ENCODE data around the gene UIMC1.
"Not testable (repeated sequence)": the region's sequence is repeated elsewhere in the genome, so short reads cannot be mapped to it uniquely, and the experiment has no call there.

UIMC1 gene

DNA sequence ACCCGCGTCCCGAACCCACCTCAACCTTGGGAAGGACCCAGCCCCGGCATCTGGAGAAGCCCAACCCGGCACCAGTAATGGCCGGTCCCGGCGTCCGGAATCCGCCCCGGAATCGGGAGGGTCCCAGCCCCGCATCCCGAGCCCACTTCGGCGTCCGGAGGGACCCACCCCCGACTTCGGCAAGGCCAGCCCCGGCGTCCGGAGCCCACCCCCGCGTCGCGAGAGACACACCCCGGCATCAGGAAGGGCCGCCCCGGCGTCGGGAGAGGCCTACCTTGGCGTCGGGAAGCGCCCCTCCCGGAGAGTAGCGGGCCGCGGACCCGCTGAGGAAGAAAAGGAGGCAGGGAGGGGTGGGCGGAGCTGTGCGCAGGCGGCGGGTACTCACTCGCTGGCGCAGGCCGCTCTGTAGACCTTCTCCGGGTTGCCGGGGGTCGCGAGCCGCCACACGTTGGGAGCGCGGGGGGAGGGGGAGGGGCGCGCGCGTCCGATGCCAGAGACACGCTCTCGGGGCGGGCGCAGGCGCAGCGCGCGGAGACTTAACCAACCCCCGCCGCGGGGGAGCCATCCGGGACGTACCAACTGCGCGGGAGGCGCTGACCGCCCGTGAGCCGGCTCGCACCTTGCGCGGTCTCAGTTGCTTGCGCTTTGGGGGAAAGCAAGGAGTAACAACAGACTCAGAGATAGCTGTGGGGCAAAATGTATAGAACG is at the start of gene UIMC1:
TSS of gene UIMC1 (minus strand) at position 515 of the 708 bp plus-strand sequence. CDS start 24,164 bp downstream, outside the sequence.
- TF ChIP-seq, protein P1, sequence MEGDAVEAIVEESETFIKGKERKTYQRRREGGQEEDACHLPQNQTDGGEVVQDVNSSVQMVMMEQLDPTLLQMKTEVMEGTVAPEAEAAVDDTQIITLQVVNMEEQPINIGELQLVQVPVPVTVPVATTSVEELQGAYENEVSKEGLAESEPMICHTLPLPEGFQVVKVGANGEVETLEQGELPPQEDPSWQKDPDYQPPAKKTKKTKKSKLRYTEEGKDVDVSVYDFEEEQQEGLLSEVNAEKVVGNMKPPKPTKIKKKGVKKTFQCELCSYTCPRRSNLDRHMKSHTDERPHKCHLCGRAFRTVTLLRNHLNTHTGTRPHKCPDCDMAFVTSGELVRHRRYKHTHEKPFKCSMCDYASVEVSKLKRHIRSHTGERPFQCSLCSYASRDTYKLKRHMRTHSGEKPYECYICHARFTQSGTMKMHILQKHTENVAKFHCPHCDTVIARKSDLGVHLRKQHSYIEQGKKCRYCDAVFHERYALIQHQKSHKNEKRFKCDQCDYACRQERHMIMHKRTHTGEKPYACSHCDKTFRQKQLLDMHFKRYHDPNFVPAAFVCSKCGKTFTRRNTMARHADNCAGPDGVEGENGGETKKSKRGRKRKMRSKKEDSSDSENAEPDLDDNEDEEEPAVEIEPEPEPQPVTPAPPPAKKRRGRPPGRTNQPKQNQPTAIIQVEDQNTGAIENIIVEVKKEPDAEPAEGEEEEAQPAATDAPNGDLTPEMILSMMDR (conservative IDR thresholded peaks at IDR 0.05): no peak
- TF ChIP-seq ZFX (IDR thresholded peaks at IDR 0.05): peak; percentile 99
- H3K27ac ChIP-seq: peak within 1 kb of the TSS; percentile 94

DNA sequence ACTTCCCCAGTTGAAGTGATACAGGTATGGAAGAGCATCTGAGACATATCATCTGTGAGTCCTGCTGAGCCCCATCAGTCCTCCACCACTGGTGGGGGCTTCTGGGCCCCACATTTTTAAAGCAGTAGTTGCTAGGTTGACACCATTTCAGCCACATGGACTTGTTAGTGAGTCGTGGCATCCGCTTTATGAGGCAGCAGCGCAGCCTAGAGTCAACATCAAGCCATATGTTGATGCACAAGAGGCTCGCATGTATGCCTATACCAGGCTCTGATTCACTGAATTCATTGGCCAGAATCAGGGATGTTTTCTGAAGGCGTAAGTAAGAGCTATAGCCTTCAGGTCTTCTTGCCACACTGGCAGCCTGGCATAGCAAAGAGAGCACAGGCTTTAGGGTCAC is 42.7 kb upstream of the UIMC1 start:
- no peak overlapping the region for H3K27ac ChIP-seq
- no peak for TF ChIP-seq ZFX (IDR thresholded peaks at IDR 0.05)
- TF ChIP-seq, protein P1 (conservative IDR thresholded peaks at IDR 0.05): no peak

DNA sequence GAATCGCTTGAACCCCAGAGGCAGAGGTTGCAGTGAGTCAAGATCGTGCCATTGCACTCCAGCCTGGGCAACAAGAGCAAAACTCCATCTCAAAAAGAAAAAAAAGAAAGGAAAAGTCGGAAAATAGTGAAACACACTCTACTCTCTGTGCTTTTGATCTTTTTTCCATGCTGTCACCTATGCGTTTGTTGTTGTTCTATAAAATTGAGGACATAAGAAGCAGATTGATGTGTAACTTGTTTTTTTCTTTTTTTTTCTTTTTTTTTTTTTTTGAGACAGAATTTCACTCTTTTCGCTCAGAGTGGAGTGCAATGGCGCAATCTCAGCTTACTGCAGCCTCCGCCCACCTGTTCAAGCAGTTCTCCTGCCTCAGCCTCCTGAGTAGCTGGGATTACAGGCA is 42.0 kb upstream of the UIMC1 start:
- not testable (repeated sequence) for H3K27ac ChIP-seq

DNA sequence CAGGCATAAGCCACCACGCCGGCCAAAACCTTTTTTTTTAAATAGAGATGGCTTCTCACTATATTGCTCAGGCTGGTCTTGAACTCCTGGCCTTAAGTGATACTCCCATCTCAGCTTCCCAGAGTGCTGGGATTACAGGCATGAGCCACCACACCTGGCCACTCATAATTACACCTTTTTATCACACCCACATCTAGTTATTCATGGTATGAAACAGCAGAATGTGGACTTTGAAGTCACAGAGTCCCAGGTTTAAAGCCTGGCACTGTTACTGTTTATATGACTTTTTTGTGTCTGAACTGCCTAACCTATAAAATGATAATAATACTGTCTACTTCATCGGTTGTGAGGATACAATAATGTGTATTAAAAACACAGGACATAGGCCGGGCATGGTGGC is 39.1 kb upstream of the UIMC1 start:
- TF ChIP-seq, protein P1 (conservative IDR thresholded peaks at IDR 0.05): no peak
- no peak for TF ChIP-seq ZFX (IDR thresholded peaks at IDR 0.05)
- no peak overlapping the region for H3K27ac ChIP-seq

DNA sequence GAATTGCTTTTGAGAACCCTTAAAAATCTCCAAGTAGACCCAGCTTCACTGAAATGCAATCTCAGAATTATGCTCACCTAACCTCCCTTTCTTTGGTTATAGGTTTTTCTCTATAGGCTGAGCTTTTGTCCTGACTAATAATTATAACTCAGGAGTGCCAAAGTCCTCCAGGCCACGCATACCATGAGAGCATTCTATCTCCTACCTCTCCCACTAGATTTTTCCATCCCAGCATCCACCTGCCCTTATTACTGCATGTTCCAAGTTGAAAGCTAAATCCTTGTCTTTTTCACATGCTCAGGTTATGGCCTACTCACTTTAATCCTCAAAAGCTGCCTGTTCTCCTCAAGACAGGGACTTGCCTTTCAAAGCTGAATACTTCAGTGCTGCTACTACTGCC is 38.1 kb upstream of the UIMC1 start:
- TF ChIP-seq ZFX (IDR thresholded peaks at IDR 0.05): no peak
- TF ChIP-seq, protein P1 (conservative IDR thresholded peaks at IDR 0.05): no peak
- no peak overlapping the region for H3K27ac ChIP-seq

DNA sequence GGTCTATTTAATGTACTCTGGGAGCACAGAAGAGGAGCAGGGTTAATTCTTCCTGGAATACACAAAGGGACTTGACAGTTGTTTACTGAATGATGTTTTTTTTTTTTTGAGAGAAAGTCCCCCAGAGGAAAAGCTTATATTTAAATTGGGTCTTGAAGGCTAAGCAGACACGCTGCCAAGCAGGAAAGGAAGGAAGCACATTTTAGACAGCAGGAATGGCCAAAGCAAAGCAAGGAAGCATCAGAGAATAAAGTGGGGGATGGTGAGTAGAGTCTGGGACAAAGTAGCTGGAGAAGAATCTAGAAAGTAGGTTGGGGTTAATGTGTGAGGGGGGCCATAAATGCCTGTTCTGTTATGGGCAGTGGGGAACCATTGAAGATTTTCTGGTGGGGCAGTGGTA is 37.4 kb upstream of the UIMC1 start:
- TF ChIP-seq, protein P1 (conservative IDR thresholded peaks at IDR 0.05): no peak
- TF ChIP-seq ZFX (IDR thresholded peaks at IDR 0.05): no peak
- no peak overlapping the region for H3K27ac ChIP-seq

DNA sequence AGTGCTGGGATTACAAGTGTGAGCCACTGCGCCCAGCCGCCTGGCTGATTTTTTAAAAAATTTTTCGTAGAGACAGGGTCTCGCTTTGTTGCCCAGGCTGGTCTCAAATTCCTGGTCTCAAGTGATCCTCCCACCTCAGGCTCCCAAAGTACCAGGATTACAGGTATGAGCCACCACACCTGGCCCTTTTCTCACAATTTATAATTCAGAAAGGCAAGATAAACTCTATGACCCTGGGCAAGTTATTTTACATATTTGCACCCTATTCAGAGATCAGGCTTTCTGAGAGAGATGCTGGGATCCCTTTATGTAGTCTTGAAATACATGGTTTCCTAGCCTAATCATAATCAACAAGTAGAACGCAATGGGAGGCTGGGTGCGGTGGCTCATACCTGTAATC is 36.5 kb upstream of the UIMC1 start:
- TF ChIP-seq, protein P1 (conservative IDR thresholded peaks at IDR 0.05): no peak
- TF ChIP-seq ZFX (IDR thresholded peaks at IDR 0.05): no peak
- no peak overlapping the region for H3K27ac ChIP-seq

DNA sequence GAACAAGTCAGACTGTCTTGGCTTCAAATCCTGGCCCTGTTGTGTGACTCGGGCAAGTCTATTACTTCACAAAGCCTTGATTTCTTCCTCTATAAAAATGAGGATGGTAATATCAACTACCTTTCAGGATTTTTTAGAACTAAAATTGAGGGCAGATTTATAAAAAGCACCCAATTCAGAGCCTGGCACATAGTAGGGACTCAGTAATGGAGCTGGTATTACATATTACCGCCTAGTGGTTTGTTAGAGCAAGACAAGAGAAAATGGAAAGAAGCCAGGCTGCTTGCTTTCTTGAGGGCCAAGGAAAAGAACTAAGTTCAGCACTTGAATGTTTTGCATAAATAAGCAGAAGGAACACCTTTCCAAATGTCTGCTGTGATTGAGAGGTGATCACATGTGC is 35.4 kb upstream of the UIMC1 start:
- H3K27ac ChIP-seq: no peak overlapping the region
- TF ChIP-seq ZFX (IDR thresholded peaks at IDR 0.05): no peak
- TF ChIP-seq, protein P1 (conservative IDR thresholded peaks at IDR 0.05): no peak
